Testis (tissue), 2 donors: ENCODE measurements around the gene PAPPA.

Experiments
- POLR2A ChIP-seq: fragments of 450-650 bp; IDR thresholded peaks from one replicate; pipeline ENCODE4 v1.6.1; 2017; ENCODE audit warnings: antibody characterized with exemption, mild to moderate bottlenecking, moderate library complexity
- TF ChIP-seq, protein P1 (sequence below), 3 experiments: fragments of 450-650 bp in 2 of 3; fragments of 200-600 bp in 1 of 3; sonication (generic) in 1 of 3; IDR thresholded peaks; one replicate each; pipeline ENCODE4 v1.5.1; 2016 to 2019; ENCODE audit warnings: antibody characterized with exemption in 3 of 3, mild to moderate bottlenecking in 2 of 3, moderate library complexity in 1 of 3

DNA sequence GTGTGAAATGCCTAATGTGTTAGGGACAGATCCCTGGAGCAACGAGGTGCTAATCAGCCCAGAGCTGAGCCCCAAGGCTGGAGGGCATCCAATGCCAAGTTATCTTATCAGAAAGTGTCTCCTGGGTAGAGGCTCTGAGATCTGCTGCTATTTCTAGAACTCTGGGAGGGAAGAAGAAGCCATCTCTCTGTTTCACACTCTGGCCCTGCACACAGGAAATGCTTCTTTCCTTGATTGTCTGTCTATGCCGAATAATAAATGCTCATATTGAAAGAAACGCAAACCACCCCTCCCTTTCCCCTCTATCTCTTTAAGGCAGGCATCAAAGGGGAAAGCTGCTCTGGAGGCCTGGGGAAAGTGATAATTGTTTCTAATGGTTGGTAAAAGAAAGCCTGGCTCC lies 166.7 kb downstream of the PAPPA start:
- no peak for TF ChIP-seq POLR2A
- TF ChIP-seq, protein P1, sequence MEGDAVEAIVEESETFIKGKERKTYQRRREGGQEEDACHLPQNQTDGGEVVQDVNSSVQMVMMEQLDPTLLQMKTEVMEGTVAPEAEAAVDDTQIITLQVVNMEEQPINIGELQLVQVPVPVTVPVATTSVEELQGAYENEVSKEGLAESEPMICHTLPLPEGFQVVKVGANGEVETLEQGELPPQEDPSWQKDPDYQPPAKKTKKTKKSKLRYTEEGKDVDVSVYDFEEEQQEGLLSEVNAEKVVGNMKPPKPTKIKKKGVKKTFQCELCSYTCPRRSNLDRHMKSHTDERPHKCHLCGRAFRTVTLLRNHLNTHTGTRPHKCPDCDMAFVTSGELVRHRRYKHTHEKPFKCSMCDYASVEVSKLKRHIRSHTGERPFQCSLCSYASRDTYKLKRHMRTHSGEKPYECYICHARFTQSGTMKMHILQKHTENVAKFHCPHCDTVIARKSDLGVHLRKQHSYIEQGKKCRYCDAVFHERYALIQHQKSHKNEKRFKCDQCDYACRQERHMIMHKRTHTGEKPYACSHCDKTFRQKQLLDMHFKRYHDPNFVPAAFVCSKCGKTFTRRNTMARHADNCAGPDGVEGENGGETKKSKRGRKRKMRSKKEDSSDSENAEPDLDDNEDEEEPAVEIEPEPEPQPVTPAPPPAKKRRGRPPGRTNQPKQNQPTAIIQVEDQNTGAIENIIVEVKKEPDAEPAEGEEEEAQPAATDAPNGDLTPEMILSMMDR (IDR thresholded peaks at IDR 0.05): no peak
